Left kidney (tissue), 2 donors: Measurements from ENCODE around the gene SEMG2. TPM values are rescaled to one million over a fixed set of nuclear protein-coding genes. Genes with fewer than 3 reads are reported as not detected.

Source experiments
- DNase-seq: peaks from one replicate; pipeline ENCODE4 v3.0.0-alpha.2; 2013
- polyA plus RNA-seq: library from polyadenylated mRNA; unstranded; fragments of 120-200 nt; gene quantifications from one replicate; pipeline ENCODE4 v1.2.1, GENCODE V29; 2013; ENCODE audit not compliant: insufficient read length

SEMG2 gene
- polyA plus RNA-seq, 1 donor = not detected

DNA sequence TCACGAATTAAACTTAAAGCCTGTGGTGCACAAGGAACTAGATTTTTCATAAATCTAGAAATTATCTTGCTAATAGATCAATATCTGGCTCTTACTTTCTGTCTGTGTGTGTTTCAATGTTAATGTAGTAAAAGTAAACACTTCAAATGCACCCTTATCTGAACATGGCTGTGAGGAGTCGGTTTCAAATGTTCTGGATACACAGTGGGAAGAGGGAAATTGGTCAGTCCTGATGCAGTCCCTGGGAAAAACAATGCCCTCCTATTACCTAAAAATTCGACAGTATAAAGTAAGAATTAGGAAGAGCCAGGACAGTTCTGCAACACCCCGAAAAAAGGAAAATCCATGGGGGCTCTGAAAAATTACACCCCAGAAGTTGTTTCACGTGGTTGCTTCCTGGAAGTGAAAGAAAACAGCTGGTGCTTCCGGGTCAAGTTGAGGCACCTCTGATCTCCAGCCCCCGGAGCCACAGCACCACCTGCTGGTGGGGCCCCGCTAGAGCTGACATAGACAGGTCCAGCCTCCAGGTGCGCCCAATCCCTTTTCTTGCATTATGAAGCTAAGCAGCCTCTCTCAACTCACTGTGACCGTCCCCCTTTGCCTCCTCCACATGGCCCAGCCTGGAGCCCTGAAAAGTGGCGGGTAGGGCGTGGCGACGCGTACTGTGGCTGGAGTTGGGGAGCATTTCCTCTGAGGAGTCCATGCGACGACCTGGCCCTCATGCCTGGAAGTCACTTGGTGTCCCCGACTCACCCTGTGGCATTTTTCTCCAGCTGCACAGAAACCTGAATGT is 8.3 kb downstream of the SEMG2 start:
- DNase-seq = no peak

- no peak for DNase-seq
Observed at GRCh38 chr20:45230631-45231030, 9.5 kb downstream of the SEMG2 start.

DNA sequence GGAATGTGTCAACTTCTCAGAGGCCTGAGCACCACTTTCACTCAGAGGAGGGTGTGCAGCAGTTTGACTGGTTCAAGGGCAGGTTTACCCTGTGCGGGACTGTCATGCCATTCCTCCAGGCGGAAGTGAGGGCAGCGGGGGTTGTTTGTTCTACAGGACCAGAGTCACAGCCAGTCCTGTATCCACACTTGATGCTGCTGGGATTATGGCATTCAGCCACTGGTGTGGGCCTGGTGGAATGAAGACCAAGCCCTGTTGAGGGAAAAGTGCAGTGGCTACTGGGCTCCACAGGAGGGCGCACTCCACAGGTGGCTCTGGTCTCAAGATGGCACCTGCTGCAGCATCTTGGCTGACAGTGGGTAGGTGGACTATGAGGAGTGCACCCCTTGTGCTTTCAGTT is 14.8 kb downstream of the SEMG2 start:
- DNase-seq = no peak

GRCh38 chr20:45238139-45238538 is 17.0 kb downstream of the SEMG2 start:
- DNase-seq = no peak

GRCh38 chr20:45246109-45246508 is 24.9 kb downstream of the SEMG2 start:
- no peak for DNase-seq

- DNase-seq = no peak
Observed at GRCh38 chr20:45247865-45248264, 26.7 kb downstream of the SEMG2 start.

DNA sequence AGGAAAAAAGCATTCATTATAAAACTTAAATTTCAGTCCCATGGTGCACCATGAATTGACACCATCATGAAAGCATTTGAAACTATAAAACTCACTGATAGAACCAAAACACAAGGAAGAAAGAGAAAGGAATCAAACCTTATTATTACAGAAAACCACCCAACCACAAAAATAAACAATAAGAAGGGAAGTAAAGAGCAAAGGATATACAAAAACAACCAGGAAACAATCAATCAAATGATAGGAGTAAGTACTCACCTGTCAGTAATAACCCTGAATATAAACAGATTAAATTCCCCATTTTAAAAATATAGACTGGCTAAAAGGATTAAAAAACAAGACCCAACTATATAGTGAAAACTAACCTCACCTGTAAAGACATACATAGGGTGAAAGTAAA is 27.4 kb downstream of the SEMG2 start:
- DNase-seq = no peak

- no peak for DNase-seq
Observed at GRCh38 chr20:45251884-45252560, 30.8 kb downstream of the SEMG2 start.

- DNase-seq = no peak
Observed at GRCh38 chr20:45253261-45253660, 32.1 kb downstream of the SEMG2 start.

DNA sequence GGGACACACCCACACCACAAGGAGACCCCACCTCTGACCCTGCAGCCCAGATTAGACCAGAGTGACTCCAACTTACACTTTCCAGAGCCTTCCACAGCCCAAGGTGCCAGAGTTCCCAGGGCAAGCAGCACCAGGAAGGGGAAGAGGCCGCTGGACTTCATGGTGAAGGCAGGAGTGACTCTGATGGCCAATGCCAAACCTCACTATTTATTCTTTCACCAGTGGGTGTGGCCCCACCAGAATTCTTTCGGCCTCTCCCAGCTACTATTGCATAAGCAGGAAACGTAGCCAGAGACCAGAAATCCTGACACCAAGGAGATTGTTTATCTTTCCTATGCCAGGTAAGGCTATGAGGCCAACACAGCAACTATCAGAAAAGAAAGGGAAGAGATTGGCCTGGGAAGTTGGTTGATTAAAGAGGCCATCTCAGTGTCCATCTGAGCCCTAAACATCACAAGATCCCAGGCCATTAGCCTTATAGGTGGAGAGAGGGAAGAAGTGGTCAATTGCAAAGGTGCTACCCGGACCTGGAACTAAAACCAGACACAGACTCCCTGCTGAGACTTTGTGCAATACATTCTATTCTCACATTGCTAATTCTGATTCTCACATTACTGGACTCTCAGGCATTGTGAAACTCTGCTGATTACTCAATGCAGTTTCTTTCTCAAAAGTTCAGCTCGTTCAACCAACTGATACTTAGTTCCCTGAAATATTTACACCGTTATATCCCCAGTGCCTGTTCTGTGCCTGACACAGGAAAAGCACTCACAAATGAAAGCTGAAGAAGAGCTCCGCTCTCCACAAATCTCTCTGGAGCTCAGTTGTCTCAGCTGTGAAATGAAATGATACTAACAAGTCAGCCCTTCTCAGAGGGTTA is 33.5 kb downstream of the SEMG2 start, which contains the start of gene SLPI:
TSS of gene SLPI (minus strand) at position 182 of the 880 bp plus-strand sequence. CDS start at position 161, 21 bp downstream.
- no peak for DNase-seq

DNA sequence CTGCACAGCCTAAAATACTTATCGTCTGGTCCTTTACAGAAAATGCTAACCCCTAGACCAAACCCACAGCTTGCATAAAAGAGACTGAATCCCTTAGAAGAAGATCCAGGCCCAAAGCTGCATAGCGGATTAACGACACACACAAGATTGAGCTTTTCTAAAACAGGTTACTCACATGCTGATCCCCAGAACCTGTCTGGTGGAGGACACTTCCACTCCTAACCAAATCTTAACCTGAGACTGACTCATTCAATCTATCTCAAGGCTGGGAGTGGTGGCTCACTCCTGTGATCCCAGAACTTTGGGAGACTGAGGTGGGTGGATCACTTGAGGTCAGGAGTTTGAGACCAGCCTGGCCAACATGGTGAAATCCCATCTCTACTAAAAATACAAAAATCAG is 36.0 kb downstream of the SEMG2 start:
- no peak for DNase-seq

- DNase-seq = no peak
Observed at GRCh38 chr20:45257711-45258110, 36.5 kb downstream of the SEMG2 start.

- no peak for DNase-seq
Observed at GRCh38 chr20:45258259-45258658, 37.1 kb downstream of the SEMG2 start.

DNA sequence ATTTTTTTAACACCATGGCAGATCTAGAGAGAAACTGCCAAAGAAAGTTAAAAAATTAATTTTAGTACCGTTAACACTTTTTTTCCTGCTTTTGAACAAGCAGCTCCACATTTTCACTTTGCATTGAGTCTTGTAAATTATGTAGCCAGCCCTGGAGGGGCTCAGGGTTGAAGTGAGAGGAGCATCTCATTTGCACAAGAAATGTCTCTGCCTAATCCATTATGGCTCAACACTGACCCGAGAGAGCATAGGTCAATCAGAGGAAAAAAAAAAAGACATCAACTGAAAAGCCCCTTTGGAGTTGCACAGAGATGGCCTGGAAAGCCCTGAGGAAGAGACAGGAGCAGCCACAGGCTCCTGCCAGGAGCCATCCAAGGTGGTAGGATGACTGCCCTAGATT is 37.5 kb downstream of the SEMG2 start:
- no peak for DNase-seq

DNA sequence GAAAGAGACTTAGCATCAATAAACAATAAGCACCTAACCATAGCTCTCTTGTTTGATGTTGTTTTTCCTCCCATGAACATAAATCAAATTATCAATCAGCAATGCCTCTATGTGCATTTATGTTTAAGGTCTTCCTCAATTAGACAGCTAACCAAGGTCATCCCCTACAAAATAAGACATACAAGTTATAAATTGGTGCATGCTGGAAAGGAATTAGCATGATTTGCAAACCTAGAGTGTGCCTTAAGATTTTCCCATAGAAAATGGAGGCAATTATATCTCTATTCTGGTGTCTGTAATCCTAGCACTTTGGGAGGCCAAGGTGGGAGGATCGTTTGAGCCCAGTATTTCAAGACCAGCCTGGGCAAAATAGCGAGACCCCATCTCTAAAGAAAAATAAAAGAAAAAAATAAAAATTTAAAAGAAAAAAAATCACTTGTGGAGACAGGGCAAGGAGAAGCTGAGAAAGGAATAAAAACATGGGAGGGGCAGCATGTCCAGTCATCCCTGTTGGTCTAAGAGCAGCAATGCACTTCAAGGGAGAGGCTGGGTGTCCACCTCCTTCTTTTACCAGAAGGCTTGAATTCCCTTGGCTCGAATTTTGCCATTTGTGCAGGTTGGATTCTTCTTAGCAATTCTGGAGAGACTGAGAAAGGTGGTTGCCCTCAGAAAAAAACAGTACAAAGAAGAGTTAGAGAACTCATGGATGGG is 42.5 kb downstream of the SEMG2 start:
- DNase-seq = no peak

GRCh38 chr20:45266977-45267376 is 45.8 kb downstream of the SEMG2 start:
- no peak for DNase-seq

DNA sequence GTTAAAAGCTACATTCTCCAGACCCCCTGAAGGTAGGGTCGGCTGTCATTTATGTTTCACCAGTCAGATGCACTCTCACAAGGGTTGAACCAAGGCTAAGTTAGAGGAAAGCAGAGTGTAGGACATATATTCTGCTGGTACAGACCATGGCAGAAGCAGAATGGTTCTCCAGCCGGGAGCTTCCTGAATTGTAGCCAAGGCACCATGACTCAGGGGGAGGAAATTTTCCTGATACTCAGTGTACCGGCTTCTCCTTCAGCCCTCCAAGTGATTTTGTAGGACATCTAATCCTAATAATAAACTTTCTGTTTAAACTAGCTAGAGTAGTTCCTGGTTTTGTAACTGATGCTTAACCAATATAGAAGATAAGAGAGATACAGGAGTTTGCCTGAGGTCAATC is 47.4 kb downstream of the SEMG2 start:
- no peak for DNase-seq

- no peak for DNase-seq
Observed at GRCh38 chr20:45269056-45269455, 47.9 kb downstream of the SEMG2 start.

DNA sequence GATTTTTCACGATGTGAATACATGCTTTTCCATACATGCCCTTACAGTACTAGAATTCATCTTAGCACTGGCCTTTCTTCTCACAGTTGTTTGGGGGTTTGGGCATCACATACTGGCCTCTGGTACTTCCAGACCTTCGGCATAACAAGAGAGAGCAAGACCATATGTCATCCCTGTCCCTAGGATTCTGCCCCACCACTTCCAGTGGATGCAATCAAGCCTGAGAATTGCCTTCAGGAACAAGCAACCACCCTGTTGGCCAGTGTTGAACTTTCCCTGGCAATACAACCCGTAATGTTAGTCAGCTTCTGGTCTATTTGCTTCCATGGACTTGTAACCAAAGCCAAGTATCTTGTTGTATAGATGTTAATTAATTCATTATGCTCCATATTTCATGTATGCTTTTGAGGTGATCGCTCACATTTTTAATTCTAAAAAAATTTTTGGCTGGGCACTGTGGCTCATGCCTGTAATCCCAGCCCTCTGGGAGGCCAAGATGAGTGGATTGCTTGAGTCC is 48.6 kb downstream of the SEMG2 start:
- DNase-seq = no peak
